GM19468 (cell line): ENCODE results near the gene GDF9.

ENCODE experiments used
- ATAC-seq: cut with Tn5 transposase; IDR thresholded peaks from one replicate; pipeline ENCODE4 v1.9.1; 2021; ENCODE audit warnings: mild to moderate bottlenecking, moderate library complexity, moderate number of reproducible peaks; ENCODE audit not compliant: unreplicated experiment; ENCODE audit errors: extremely low read depth

GDF9 gene

DNA sequence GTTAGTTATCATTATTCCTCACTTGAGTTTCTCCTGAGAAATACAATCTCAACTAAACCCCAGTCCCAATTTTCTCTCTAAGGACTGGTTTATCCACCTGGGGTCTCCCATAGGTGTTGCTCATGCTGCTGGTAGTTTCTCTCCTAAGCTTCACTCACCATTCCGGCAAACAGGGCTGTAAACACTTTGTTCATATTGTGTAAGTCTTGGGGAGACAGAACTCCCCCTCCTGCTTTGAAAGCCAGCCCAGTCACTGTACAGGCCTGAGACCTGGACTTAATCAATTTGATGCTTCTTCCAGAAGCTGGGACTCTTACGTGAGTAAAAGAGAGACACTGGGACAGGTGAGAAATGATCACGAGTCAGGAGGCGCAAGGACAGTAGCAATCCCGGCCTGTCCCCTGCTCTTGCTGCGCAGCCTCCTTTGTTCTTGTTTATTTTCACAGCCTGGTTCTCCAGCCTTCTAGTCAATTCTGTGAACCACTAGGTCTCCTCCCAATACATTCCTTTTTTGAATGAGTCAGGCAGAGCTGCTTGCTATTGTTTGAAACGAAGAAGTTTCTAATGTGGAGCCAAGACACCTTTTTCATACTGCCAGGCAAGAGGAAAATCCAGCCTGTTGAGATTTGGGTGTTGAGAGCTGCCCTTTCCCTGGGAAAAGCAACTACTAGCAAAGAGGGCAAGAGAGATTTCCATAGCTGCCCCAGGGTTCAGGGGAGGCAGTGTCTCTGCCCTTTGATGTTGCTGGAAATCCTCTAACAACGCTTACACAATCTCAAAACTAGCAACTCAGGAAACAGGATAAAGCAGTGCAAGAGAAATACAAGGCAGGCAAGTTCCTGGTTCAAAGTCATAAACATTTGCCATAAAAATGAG lies 26.6 kb downstream of the GDF9 start:
- ATAC-seq, result no peak

DNA sequence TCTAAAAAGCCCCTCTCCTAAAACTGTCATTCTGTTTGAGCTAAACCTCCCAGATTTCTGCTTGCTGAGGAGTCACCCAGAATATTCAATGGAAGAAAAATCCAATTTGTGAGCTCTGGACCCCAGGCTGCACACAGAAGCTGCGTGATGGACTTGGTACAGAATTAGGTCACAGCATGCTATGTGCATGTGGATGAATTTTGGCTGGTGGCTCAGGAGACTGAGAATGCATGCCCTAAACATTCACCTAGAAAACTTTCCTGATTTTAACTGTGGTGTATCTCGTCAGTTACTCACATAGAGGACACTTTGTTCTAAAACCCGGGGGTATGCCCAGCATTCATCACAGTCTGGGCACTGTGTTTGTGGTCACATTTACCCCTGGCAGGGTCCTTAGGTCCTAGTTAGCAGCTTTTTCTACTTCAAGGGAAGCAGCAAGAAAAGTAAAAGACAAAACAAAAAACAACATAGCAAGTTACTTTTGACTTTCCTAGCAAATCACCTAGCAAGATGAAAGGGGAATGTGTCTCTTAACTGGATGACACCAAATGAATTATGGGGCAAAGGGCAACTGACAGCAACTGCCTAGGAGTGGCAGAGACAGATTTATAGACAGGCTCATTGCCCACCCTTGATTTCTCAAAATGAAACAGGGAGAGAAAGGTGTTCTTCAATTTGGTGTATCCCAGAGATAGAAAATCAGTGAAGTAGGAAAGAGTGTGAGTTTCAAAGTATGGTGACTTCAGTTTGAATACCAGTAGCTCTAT lies 27.6 kb downstream of the GDF9 start:
- no peak for ATAC-seq

DNA sequence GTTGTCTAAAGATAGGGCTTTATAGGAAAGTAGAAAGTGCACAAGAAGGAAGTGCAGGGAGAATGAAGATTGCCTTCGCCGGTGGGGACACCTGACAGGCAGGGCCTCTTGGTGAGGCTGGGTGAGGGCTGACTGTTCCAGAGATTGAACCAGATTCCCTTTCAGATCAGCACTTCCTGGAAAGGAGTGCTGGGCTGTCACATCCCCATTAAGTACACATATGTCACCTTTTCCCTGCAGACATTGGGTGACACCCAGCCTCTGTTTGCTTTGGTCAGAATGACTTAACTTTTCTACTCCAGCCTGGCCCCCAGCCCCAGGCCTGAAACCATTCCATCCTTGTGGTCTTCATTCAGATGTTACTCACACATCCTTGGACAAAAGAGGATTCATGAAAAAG lies 28.4 kb downstream of the GDF9 start:
- ATAC-seq, result no peak

DNA sequence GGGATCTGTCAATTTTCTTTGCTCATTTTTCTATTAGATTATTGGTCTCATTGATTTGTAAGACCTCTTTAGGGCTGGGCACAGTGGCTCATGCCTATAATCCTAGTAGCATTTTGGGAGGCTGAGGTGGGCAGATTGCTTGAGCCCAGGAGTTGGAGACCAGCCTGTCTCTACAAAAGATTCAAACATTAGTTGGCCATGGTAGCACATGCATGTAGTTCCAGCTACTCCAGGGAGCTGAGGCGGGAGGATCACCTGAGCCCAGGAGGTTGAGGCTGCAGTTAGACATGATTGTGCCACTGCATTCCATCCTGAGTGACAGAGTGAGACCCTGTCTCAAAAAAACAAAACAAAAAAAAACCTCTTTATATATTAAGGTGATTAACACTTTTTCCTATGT lies 29.4 kb downstream of the GDF9 start:
- no peak for ATAC-seq

DNA sequence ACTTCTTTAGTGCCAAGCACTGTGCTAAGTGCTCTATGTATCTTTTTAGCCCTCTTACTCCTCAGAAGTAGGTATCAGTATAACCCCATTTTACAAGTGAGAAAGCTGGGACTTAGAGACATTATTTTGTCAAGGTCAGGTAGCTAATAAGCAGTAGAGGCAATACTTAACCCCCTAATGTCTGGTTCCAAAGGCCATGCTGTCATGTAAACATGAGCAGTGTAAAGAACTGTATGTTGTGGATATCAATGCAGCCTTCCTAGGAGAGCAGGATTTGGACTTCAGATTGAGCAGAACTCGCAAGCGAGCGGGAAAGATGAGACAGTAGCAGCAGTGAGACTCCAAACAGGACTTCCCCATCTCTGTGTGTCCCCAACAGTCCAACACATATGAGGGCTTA lies 32.2 kb downstream of the GDF9 start:
- ATAC-seq, result no peak

DNA sequence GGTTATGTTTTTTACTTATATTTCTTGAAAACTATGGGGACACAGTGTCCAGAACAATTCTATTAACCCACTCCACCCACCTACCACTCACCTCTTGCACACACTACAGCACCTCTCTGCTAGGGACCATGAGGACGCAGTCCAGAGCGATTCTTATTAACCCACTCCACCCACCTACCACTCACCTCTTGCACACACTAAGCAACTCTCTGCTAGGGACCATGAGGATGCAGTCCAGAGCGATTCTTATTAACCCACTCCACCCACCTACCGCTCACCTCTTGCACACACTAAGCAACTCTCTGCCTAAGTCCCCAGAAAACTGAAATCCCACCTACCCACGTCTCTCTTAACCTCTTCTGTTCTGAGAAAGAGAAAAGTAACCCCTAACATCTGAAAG lies 33.7 kb downstream of the GDF9 start:
- ATAC-seq, result no peak

DNA sequence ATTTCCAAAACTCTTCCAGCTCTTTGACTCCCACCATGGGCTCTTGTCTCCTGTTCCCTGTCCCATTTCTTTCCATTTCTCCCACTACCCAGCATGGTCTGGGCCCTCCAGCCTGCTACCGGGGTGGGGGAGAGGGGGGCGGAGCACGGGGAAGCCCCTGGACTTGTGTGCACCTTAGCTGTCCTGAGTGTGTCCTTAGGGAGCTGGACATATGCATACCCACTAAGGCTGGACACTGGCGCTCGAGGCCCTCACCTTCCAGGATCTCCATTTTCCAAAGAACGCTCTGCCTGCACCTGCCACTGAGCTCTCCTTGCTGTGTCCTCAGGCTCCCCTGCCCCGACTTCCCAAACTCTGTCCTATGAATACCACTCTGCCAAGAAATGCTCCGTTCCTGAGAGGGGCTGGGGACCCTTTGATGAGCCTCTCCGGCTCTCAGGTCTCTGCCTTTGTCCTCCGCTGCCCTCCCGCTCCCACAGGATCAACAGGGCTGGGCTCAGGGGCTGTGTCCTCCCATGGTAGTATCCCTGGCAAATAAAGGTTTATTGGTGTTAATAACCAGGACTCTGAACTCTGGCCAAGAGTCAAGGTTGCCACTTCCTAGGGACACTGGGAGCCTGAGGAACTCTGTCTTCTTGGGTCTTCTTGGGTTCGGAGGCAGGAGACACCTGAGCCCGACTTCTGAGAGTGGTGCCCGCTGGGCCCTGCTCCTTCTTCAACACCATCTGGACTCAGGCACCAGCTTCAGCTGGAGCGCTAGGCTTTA lies 35.0 kb downstream of the GDF9 start:
- ATAC-seq, result no peak

DNA sequence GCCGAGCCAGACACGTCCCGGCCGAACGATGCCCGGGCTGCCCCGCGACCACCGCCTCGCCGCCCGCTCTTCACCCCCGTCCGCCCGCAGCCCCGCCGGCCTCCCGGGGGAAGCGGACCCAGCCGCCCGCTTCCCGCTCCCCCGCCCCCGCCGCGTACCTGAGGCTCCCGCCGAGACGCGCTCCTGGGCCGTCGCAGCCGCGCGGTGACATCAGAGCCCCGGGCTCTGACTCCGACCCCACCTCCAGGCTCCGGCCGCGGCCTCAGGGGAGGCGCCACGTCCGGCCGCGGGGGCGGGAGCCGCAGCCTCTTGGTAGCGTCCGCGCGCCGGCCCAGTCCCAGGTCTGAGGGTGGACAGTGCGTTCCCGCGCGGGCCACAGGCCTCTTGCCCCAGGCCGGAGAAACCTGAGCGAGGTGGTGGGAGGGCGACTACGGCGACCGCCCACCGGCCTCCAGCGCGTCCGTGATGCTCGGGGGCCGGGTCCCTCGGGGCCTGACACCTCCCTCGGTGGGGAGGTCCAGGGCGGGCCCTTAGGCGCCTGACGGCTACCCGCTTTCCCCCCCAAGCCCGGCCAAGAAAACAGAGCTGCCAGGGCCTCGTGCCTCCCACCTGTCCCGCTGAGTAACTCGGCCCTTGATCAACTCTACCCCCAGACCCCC lies 35.7 kb downstream of the GDF9 start, which contains the start of gene SHROOM1:
Gene SHROOM1, minus strand, starts transcription at position 212 of the 659 bp plus-strand sequence. CDS start 4,507 bp downstream, outside the sequence.
- ATAC-seq, result no peak

DNA sequence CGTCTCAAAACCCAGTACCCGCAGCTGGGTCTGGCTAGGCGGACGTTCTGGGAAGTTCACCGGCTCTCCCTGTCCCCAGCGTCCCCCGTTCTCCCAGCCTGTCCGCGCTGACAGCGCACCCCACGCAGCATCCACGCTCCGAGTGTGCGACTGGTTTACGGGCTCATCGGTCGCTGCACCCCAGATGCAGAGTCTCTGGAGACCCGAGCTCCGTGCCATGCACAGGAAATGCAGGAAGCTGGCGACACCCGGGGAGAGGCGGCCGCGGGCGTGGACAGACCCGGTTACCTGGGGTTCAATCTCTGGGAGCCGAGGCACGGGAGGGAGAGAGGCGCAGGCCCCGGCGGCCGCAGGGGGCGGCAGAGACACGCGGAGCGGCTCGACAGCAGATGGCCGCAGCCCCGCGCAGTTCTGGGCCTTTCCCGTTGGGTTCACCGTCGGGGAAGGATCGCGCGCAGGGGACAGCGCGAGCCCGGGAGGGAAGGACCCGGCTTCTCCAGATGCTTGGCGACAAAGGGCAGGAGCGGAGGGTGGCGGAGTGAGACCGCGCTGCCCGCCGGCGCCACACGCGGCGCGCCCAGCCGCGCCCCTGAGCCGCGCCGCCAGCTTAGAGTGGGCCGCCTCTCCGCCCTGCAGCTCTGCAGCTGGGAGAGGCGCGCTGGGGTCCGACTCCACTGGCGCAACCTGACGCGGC lies 36.4 kb downstream of the GDF9 start:
- peak; percentile 71 for ATAC-seq

DNA sequence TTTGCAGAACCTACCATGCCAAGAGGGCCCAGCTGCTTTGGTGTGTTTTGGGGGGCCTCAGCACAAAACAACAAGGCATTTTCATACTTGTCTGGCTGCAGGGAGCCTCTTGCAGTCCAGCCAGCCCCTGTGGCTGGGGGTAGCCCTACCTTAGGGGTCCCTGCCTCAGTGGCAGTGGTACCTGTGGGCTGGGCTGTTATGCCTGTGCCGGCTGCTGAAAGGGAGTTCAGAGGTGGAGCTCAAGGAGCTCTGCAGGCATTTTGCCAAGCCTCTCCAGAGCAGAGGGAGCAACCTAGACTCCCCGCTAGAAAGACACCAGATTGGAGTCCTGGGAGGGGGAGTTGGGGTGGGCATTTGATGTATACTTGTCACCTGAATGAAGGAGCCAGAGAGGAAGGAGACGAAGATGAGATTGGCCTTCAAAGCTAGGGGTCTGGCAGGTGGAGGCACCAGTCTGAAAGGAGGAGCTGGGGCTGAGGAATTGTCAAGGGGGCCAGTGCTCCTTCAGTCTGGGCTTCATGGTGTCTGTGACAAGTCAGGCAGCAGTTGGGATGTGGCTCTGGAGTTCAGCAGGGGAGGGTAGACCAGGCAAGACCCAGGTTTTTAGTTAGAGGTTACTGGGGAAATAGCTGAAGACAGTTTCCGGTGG lies 37.3 kb downstream of the GDF9 start:
- no peak for ATAC-seq

DNA sequence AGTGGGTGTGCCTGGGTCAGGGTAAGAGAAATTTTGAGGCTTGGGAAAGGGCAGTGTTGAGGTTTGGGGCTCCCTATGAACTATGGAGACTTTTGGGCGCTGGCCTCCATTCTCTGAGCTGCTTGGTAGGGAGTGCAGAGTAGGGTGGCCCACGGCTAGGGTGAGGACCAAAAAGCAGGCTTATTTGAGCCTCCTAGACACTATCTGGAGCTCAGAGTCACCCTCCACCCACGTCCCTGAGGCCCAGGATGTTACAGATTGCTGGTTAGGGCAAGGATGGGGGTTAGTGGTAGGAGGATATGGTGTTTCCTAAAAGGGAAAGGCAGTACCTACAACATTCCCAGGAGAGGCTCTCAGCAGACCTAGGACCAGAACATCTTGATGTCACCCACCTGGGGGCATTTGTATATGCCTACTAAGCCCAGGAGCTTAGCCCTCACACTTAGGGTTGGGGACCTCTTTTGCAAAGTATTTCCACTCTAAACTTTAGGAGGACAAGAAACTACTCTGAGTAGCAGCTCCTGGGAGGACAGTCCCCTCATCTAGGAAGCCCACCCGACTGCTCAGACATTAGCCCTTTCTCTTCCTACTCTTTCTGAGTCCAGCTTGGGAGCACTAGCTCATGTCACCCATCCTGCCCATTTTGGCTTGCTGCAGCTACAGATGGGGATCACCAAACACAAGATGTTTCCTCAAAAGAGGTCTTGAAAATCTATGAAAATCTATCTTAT lies 38.2 kb downstream of the GDF9 start:
- no peak for ATAC-seq

DNA sequence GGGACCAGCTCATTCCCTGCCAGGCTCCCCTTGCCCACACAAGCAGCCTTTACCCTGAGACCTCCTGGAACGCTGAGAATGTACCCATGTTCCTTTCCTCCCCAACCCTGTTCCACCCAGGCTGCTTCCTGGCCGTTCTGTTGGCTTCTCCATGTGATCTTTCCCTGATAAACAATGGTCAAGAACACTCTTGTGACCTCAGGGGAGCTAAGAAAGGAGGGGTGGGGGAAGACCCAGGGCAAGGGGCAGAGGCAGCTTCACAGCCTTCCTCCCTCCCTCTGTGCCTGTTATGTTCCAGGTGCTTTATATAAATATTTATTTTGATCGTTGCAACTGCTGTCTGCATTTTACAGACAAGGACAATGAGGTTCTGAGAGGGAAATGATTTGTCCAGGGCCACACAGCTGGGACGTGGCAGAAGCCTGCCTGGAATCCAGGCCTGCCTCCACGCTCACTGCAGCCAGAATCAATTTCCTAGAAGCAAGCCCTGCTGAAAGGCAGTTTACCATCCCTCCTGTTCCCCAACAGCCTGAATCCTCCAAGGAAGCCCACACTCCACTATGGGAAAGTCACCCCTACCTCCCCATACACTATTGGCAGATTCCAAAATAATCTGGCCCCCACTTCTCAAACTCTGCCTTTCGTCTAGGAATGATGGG lies 39.7 kb downstream of the GDF9 start:
- no peak for ATAC-seq

DNA sequence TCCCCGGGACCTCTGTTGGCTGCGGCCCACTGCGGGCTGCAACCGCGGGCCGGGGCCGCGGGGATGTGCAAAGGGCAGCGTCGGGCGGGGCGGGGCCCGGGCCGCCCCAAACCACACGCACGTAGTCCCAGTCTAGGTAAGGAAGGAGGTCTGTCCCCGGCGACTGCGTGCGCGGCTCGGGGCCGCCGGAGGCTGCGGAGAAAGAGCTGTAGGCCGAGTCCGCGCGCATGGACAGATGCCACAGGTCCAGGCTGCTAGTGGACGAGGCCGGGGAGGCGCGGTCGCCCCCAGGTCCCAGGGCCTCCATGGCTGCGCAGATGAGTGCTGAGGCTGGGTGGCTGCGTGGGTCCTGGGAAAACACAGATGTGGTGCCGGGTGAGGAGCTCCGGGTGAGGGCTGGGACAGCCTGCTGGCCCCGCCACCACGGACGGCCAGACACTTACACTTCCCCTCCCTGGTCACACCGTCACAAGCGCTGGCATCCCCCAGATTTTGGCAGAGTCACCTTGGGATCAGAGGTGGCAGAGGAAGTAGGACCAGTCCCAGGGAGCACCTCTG lies 40.4 kb downstream of the GDF9 start:
- no peak for ATAC-seq

DNA sequence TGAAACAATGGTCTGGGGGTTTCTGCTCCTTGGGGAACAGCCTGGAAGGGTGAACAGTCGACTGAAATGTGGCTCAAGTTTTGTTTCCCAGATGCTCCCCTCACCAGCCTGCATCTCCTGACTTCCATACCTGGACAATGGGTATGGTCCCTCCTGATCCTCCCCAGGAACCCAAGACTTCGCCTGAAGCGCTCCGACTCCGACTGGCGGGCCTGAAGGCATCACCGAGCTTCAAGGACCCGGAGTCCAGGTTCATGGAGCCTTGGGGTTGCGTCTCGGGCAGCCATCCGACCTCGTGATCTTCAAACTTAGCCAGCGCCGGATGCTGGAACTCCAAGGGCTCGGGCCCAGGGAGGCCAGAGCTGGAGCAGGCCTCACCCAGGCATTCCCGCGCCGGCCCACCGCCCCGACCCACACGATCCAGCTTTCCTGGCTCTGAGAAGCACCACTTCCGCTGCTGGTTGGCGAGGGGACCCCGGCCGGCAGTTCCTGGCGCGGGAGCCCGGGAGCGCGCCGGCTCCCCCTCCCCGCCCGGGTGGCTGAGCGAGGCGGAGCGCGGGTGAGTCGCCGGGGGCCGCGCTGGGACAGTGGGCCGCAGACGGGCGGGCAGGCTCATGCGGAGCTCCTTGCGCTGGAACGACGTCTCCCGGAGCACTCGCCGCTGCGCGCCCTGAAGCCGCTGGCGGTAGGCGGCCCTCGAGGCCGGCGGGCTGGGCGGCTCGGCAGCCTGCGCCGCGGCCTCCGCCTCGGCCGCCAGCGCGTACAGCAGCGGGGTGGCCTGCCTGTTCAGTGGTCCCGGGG lies 41.0 kb downstream of the GDF9 start:
- ATAC-seq, result no peak

DNA sequence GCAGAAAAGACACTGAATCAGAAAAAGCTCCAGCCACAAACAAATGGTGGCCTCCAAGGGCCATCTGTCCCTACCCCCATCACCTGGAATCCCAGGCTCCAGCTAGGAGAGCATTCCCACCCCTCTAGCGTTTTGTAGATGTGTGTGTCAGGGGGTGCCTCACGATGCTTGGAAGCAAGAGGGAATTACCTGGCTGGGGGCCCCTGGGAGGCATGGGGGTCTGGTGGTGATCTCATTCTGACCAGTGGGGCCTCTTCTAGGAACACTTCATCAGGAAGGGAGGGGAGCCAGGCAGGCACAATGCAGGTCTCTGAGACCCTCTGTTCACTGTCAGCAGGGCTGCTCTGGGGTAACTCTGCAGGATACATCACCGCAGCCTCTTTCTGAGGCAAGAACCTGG lies 41.8 kb downstream of the GDF9 start:
- ATAC-seq, result no peak

DNA sequence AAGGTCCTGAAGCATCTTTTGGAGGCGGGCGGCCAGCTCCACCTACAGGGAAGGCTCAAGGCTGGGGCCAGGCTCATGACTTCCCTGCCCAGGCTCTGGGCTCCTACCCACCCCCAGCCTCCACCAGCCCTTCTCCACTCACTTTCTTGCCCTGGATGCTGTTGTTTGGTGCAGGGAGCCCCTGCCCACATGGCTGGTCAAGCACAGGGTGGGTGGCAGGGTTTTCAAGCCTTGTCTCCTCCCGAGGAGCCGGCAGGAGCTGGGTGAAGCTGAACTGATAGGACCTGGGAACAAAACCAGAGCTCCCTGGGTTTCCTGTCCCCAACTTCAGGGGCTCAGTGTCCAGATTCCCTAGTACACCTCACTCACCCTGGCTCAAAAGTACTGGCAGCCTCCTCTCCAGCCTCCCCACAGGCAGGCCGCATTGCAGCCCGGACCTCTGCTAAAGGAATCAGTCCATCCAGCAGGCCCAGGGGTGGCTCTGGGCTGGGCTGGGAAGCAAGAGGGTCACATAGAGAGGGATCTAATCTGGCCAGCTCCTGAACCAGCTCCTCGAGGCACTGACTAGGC lies 42.7 kb downstream of the GDF9 start:
- ATAC-seq, result no peak
